ENCODE measurements around the gene KRT86. TPM values are rescaled to one million over a fixed set of nuclear protein-coding genes. Genes with fewer than 3 reads are reported as not detected.

The KRT86 gene
- total and polyA plus RNA-seq, 2 experiments from 2014 or later = 0.16 TPM; not detected in 1

GRCh38 chr12:52327830-52328500 lies 53.5 kb downstream of the KRT86 start:
- Histone ChIP-seq H3K27ac (ENCODE audit: low read depth) (no peak overlapping the region), H3K4me2 (no peak overlapping the region), H2AFZ (no peak overlapping the region), H3K4me1 (ENCODE audit: insufficient read depth) (no peaks in the 10 kb centered on the region), H3F3A (replicated peaks; ENCODE audit: low read depth) (no peaks in the 10 kb centered on the region), H3K79me2 (replicated peaks; ENCODE audit: insufficient read depth) (no peaks in the 10 kb centered on the region), H3K27me3 (ENCODE audit: insufficient read depth) (no peaks in the 10 kb centered on the region), H3K9me2 (ENCODE audit: insufficient read depth) (no peaks in the 10 kb centered on the region), H3K4me3 (no peak overlapping the region), H4K20me1 (replicated peaks; ENCODE audit: insufficient read depth) (no peaks in the 10 kb centered on the region), H3K36me3 (ENCODE audit: insufficient read depth) (no peaks in the 10 kb centered on the region)
- ATAC-seq (no peak), DNase-seq (ENCODE audit: low spot score) (no peak)
- Mint-ChIP-seq H3K27ac (no peak overlapping the region), H3K4me3 (no peak overlapping the region), H3K9me3 (no peaks in the 10 kb centered on the region), H3K27me3 (ENCODE audit: insufficient read depth, low read depth, poor library complexity) (peaks cover 5% of the 10 kb centered on the region), H3K4me1 (peaks cover 7% of the 10 kb centered on the region; the same call in 2 of the 3 replicates), H3K36me3 (ENCODE audit: low read depth) (no peaks in the 10 kb centered on the region)
- TF ChIP-seq CTCF (conservative IDR thresholded peaks at IDR 0.05; ENCODE audit: low read depth in 2 of 2) (no peak), ZNF331 (CRISPR knock-in tag; IDR thresholded peaks at IDR 0.05; ENCODE audit: low read depth) (no peak), STAT1 (IDR thresholded peaks at IDR 0.05; ENCODE audit: unreplicated experiment) (no peak), EZH2 (IDR thresholded peaks at IDR 0.05; ENCODE audit: low read depth, unreplicated experiment) (no peak), POLR2AphosphoS5 (IDR thresholded peaks at IDR 0.05; ENCODE audit: low read depth) (no peak), CREB1 (CRISPR knock-in tag; IDR thresholded peaks at IDR 0.05; ENCODE audit: low read depth) (no peak), NANOG (IDR thresholded peaks at IDR 0.05; ENCODE audit: borderline replicate concordance) (no peak), ETS1 (IDR thresholded peaks at IDR 0.05) (no peak), REST (IDR thresholded peaks at IDR 0.05; ENCODE audit: unreplicated experiment) (no peak), ZNF114 (CRISPR knock-in tag; IDR thresholded peaks at IDR 0.05) (no peak), EZH2phosphoT487 (IDR thresholded peaks at IDR 0.05; ENCODE audit: unreplicated experiment) (no peak), ZNF462 (CRISPR knock-in tag; IDR thresholded peaks at IDR 0.05) (no peak), JUNB (IDR thresholded peaks at IDR 0.05; ENCODE audit: unreplicated experiment) (no peak)
